Skeletal muscle tissue (tissue), 4 donors: ENCODE measurements around the gene TRIOBP. TPM values are rescaled to one million over a fixed set of nuclear protein-coding genes. Genes with fewer than 3 reads are reported as not detected.

ENCODE experiments used
- H3K27ac ChIP-seq: one replicate; pipeline ENCODE4 v1.7.0; 2013; ENCODE audit warnings: mild to moderate bottlenecking, low read depth, low read length, inconsistent platforms
- H3K27me3 ChIP-seq, 3 donors: one replicate each; pipeline ENCODE4 v1.7.0; 2013; ENCODE audit warnings: low read length in 3 of 3; ENCODE audit not compliant: control insufficient read depth in 3 of 3, insufficient read depth in 3 of 3
- H3K36me3 ChIP-seq, 3 donors: one replicate each; pipeline ENCODE4 v1.7.0; 2013; ENCODE audit warnings: low read length in 3 of 3; ENCODE audit not compliant: control insufficient read depth in 3 of 3, insufficient read depth in 3 of 3
- H3K4me1 ChIP-seq, 3 donors: one replicate each; pipeline ENCODE4 v1.7.0; 2013; ENCODE audit warnings: low read length in 3 of 3, mild to moderate bottlenecking in 3 of 3; ENCODE audit not compliant: control insufficient read depth in 3 of 3, insufficient read depth in 3 of 3
- H3K4me3 ChIP-seq, 3 donors: one replicate each; pipeline ENCODE4 v1.7.0; 2013; ENCODE audit warnings: low read length in 3 of 3
- H3K9ac ChIP-seq, 3 donors: one replicate each; pipeline ENCODE4 v1.7.0; 2013; ENCODE audit warnings: low read length in 3 of 3, mild to moderate bottlenecking in 3 of 3, moderate library complexity in 2 of 3, low read depth in 1 of 3
- H3K9me3 ChIP-seq, 3 donors: one replicate each; pipeline ENCODE4 v1.7.0; 2013; ENCODE audit warnings: low read length in 3 of 3; ENCODE audit not compliant: control insufficient read depth in 3 of 3
- total RNA-seq: library from RNA; depleted of rRNA; stranded (reverse); fragments of >200 nt; gene quantifications from one replicate; pipeline ENCODE4 v1.2.3, GENCODE V29; 2014
- donor health status: Osteomylitis.

TRIOBP gene
- total RNA-seq, 1 donor from 2014 or later: 26.6 TPM

DNA sequence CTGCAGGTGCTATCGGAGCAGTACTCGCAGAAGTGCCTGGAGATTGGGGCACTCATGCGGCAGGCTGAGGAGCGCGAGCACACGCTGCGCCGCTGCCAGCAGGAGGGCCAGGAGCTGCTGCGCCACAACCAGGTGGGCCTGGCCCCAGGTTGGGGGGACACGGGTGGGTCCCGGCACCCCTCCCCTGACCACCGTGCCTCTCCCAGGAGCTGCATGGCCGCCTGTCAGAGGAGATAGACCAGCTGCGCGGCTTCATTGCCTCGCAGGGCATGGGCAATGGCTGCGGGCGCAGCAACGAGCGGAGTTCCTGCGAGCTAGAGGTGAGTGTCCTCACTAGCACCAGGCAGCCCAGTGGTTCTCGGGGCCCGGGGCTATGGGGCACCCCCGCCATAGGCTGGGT lies 72.2 kb downstream of the TRIOBP start:
- Histone ChIP-seq H3K9me3 (no peaks in the 10 kb centered on the region), H3K4me3 (no peak overlapping the region), H3K27me3 (no peaks in the 10 kb centered on the region), H3K36me3 (peaks cover 35 to 52% (median 46%) of the 10 kb centered on the region in 3 donors), H3K27ac (no peak overlapping the region), H3K4me1 (peaks cover 0 to 13% (median 12%) of the 10 kb centered on the region in 3 donors), H3K9ac (no peak overlapping the region)

DNA sequence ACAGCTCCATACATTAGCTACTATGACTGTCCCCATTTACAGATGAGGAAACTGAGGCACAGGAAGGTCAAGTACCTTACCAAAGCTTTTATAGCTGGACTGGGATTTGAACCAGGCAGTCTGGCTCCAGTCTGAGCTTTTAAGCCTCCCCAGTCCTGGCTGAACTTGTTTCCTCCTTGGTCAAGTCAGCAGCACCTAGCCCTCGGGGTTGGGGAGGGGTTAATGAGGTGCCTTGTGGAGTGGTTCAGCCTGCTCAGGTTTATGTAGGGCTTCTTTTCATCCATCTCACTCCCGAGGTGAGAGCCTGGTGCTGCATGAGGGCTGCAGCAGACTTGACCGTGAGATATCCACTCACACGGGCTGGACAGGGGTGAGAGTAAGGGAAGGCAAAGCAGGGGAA lies 74.2 kb downstream of the TRIOBP start:
- Histone ChIP-seq H3K36me3 (peaks cover 33 to 49% (median 44%) of the 10 kb centered on the region in 3 donors), H3K27ac (no peak overlapping the region), H3K9me3 (no peaks in the 10 kb centered on the region)

DNA sequence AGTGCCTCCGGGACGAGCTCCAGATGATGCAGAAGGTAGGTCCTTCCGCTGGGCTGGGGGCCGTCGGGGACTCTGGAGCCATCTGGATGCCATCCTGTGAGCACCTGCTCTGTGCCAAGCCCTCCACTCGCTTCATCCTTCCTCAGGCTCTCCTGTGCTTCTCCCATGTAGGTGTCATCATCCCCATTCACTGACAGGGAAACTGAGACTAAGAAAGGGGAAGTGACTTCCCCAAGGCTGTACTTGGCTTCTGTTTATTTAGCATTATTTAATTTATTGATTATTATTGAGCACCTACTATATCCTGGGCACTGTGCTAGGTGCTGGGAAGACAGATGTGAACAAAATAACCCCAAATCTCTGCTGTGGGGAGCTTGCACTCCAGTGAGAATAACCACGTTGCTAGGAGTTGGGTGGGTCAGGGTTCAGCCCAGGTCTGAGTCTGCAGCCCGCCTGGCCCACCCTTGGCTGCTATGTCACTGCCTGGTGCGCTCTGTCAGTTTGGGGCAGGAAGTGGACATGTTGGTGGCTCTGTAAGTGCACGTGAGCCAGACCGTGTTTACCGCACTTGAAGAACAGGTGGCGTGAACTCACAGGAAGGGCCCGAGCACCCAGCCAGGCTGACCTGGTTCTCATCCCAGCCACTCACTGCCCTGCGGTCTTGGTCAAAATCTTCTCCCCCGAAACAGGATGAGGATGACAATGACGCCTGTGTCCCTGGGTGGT lies 75.0 kb downstream of the TRIOBP start:
- Histone ChIP-seq H3K27me3 (no peaks in the 10 kb centered on the region), H3K27ac (no peak overlapping the region), H3K9ac (no peak overlapping the region), H3K9me3 (no peaks in the 10 kb centered on the region), H3K36me3 (peaks cover 33 to 45% (median 42%) of the 10 kb centered on the region in 3 donors), H3K4me1 (peaks cover 2 to 4% (median 4%) of the 10 kb centered on the region in 3 donors), H3K4me3 (no peak overlapping the region)

More for the DNA sequence above, 74.2 kb downstream of the TRIOBP start:
- no peaks in the 10 kb centered on the region for H3K4me1 ChIP-seq
- H3K27me3 ChIP-seq: no peaks in the 10 kb centered on the region
- H3K9ac ChIP-seq: peak overlapping the region in 1 of 3 donors; percentile 25
- no peak overlapping the region for H3K4me3 ChIP-seq

DNA sequence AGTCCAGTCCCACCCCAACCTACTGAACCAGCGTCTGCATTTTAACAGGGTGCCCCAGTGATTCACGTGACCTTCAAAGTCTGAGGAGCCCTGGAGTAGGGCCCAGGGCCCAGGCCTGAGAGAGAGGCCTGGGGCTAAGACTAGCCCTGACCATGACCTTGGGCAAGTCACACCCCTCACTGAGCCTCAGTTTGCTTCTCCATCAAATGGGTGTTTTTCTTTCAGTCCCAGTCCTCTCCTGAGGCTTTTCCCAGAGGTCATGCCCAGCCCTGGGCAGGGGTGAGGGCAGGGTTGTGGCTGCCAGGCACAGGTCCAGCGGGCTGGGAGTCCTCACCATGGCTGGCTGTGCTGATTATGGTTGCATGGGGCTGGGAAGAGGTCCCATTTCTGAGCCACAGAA lies 77.9 kb downstream of the TRIOBP start:
- no peaks in the 10 kb centered on the region for H3K27me3 ChIP-seq
- peaks cover 25 to 29% (median 26%) of the 10 kb centered on the region in 3 donors for H3K36me3 ChIP-seq
- no peak overlapping the region for H3K4me3 ChIP-seq
- H3K9me3 ChIP-seq: no peaks in the 10 kb centered on the region
- no peak overlapping the region for H3K9ac ChIP-seq
- peaks cover 8 to 9% (median 8%) of the 10 kb centered on the region in 3 donors for H3K4me1 ChIP-seq
- H3K27ac ChIP-seq: no peak overlapping the region

DNA sequence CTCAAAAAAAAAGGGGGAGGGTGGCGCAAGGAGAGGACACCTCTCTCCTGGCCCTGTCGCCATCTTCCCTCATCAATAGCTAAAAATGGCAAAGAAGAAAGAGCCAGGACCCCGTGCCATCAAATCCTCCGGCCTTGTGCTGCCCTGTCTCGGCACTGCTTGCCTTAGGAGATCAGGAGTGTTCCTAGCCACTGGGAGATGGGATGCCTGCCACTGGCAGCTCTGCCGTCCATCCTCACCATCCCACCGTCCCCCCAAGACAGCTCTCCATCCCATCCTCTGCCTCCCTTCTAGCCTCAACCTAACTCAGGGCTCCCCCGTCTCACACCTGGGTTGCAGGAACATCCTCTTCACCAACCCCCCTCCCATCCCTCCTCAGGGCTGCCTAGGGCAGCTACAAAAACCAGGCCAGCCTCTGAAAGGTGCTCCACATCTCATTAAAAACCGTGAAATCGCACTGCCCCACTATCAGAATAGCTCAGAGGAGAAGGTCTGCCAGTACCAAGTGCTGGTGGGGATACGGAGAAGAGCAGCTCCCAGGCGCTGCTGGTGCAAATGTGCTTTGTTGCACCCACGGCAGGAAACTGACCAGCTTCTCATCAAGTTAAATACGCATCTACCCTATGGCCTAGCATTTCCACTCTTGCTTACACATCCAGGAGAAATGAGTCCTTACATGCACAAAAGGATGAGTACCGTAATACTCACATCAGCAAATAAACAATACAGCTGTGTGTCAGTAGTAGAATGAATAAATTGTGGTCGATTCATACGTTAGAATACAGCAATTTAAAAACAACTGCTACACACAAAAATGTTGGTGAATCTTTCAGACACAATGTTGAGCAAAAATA lies 79.2 kb downstream of the TRIOBP start:
- no peak overlapping the region for H3K4me3 ChIP-seq
- H3K27ac ChIP-seq: no peak overlapping the region
- H3K4me1 ChIP-seq: peaks cover 8 to 9% (median 8%) of the 10 kb centered on the region in 3 donors
- H3K36me3 ChIP-seq: peaks cover 22 to 28% (median 25%) of the 10 kb centered on the region in 3 donors
- H3K9me3 ChIP-seq: no peaks in the 10 kb centered on the region
- H3K27me3 ChIP-seq: no peaks in the 10 kb centered on the region
- no peak overlapping the region for H3K9ac ChIP-seq

DNA sequence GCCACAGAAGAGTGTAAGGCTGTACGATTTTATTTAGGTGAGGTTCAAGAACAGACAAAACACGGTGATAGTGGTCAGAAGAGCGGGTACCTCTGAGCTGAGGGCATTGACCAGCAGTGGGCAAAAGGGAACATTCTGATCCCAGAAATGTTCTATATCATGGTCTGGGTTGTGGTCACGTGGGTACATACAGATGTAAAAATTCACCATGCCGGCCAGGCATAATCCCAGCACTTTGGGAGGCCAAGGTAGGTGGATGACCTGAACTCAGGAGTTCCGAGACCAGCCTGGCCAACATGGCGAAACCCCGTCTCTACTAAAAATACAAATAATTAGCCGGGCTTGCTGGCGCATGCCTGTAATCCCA lies 79.8 kb downstream of the TRIOBP start:
- Histone ChIP-seq H3K27ac (no peak overlapping the region), H3K9me3 (no peaks in the 10 kb centered on the region), H3K4me3 (no peak overlapping the region), H3K4me1 (peaks cover 8 to 11% (median 8%) of the 10 kb centered on the region in 3 donors), H3K27me3 (peaks cover 0 to 4% (median 3%) of the 10 kb centered on the region in 3 donors), H3K36me3 (peaks cover 16 to 22% (median 19%) of the 10 kb centered on the region in 3 donors), H3K9ac (peak overlapping the region in 1 of 3 donors; percentile 1)

DNA sequence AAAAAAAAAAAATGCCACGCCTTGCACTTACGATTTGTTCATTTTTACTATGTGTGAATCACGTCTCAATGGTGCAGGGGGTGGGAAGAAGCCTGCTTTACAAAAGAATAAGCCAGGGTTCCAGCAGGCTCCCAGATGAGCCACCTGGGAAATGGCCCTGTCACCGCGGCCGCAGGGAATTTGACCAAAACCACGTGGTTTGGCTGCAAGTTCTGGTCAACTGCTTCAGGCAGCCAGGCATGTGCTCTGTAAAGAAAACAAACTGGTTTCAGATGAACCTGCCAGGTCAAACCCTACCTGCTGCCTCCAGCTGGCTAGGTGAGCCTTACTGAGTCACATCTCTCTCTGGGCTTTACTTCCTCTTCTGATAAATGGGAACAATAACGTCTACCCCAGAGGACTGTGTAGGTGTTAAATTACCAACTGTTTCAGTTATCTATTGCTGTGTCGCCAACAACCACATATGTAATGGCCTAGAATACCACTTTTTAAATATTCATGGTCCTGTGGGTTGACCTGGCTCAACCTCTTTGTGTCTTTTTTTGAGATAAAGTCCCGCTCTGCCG lies 80.4 kb downstream of the TRIOBP start:
- H3K4me1 ChIP-seq: peaks cover 8 to 14% (median 12%) of the 10 kb centered on the region in 3 donors
- H3K36me3 ChIP-seq: peaks cover 12 to 16% (median 14%) of the 10 kb centered on the region in 3 donors
- no peak overlapping the region for H3K27ac ChIP-seq
- no peak overlapping the region for H3K4me3 ChIP-seq
- H3K27me3 ChIP-seq: peaks cover 4 to 9% (median 7%) of the 10 kb centered on the region in 3 donors
- no peaks in the 10 kb centered on the region for H3K9me3 ChIP-seq
- peak overlapping the region in 2 of 3 donors; percentile 1 to 57 for H3K9ac ChIP-seq

DNA sequence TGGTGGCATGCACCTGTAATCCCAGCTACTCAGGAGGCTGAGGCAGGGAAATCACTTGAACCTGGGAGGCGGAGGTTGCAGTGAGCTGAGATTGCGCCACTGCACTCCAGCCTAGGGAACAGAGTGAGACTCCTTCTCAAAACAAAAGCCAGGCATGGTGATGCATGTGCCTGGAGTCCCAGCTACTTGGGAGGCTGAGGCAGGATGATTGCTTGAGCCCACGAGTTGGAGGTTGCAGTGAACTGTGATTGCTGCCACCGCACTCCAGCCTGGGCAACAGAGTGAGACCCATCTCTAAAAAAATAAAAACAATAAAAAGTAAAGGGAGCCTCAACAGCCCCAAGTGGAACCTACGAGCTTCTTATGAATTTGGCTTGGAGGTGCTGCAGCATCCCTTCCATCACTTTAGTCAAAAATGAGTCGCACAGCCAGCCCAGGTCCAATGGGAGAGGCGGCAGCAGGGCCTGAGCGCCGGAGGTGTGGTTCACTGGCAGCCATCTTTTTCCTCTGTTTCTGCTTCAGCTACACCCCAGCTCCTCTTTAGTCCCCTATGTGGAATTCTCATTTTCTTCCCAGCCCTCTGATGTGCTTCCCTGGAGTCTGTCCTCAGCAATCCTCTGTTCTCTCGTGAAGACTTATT lies 81.6 kb downstream of the TRIOBP start:
- Histone ChIP-seq H3K27ac (no peak overlapping the region), H3K27me3 (peaks cover 12 to 17% (median 16%) of the 10 kb centered on the region in 3 donors)

DNA sequence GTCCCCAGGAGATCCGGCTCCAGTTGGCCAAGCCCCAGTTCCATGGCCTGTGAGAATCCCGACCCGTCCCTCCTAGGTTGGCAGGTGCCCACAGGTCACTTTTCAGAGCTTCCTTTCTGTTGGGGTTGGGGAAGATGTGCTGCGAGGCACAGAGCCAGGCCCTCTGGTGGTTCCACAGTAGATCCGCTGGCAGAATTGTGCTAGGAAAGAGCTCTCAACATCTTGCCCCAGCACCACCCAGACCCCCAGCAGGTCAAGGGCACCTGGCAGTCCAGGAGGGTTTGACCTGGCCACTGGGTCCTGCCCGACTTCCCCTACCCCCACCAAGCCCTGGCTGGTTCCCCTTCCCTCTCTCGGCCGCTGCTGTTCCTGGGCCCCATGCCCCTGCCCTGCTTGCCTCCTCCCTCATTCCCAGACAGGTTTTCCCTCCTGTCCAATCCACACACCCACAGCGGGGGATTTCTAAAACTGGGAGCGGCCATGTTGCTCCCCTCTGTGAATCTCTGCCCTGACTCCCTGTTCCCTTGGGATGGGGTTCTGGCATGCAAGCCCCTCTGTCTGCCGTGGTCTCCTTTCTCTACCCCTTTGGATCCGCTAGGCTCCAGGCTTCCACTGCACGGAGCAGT lies 84.7 kb downstream of the TRIOBP start:
- Histone ChIP-seq H3K27me3 (peaks cover 12 to 30% (median 30%) of the 10 kb centered on the region in 3 donors), H3K27ac (no peak overlapping the region), H3K9me3 (no peaks in the 10 kb centered on the region), H3K4me3 (no peak overlapping the region), H3K9ac (no peak overlapping the region), H3K4me1 (peaks cover 8 to 18% (median 16%) of the 10 kb centered on the region in 3 donors), H3K36me3 (no peaks in the 10 kb centered on the region)

More for the DNA sequence above, 81.6 kb downstream of the TRIOBP start:
- no peak overlapping the region for H3K9ac ChIP-seq
- H3K4me1 ChIP-seq: peaks cover 8 to 16% (median 16%) of the 10 kb centered on the region in 3 donors
- peaks cover 2 to 4% (median 4%) of the 10 kb centered on the region in 3 donors for H3K36me3 ChIP-seq
- no peak overlapping the region for H3K4me3 ChIP-seq
- H3K9me3 ChIP-seq: no peaks in the 10 kb centered on the region
